Measurements from ENCODE around the gene KLHL18.
"Not testable (repeated sequence)": the region's sequence is repeated elsewhere in the genome, so short reads cannot be mapped to it uniquely, and the experiment has no call there.

The KLHL18 gene

DNA sequence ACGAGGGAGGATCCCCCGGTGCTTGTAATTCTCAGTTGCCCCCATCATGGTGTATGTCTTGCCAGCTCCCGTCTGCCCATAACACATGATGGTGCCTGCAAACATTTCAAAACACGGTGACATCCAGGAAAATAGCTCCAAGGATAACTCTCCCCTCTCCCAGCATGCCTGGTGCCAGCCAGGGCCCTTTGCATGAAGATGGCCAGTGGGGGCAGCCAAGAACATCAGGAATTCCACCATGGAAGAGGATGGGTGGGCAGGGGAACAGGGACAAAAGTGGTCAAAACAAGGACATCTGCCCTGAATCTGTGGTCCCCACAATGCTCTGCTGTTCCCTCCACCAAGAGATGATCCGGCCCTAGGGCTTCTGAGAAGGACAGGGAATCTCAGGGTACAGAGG, 9.2 kb upstream of the KLHL18 start:
- no peak overlapping the region for H3K4me3 ChIP-seq (ENCODE audit: low read depth, low read length)

DNA sequence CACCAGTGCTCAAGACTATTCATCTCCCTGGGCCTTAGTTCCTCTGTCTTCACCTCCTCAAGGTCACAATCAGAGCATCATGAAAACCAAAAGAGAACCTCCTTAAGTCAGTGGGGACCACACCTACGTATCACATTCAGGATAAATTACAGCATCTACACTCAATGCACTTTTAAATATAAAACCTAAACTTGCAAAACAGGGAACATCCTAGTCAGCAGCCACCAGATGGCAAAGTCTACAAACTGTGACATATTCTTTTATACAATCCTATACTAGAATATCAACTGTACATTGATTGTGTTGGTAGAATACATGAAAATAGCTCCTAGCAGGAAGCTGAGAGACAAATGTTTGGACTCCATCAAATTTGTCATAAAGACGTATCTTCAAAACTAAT, 8.1 kb upstream of the KLHL18 start:
- no peak overlapping the region for H3K4me3 ChIP-seq (ENCODE audit: low read depth, low read length)

DNA sequence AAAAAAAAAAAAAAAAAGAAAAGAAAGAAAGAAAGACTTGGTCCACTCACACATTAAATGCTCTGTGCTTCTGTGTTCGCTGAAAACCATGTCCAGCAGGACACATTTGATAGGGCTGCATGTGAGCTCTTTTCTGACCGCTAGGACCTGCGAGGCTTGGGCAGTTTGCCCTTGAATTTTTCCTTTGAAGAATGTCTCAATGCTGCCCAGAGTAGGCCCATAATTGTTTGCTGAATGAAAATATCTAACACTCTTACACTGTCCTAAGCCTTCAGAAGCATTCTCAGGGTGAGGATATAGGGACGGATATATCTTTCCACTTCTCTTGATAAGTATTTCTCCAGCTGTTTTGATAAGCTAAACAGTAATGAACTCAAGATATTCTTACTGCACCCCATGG, 6.2 kb upstream of the KLHL18 start:
- no peak overlapping the region for H3K4me3 ChIP-seq (ENCODE audit: low read depth, low read length)

DNA sequence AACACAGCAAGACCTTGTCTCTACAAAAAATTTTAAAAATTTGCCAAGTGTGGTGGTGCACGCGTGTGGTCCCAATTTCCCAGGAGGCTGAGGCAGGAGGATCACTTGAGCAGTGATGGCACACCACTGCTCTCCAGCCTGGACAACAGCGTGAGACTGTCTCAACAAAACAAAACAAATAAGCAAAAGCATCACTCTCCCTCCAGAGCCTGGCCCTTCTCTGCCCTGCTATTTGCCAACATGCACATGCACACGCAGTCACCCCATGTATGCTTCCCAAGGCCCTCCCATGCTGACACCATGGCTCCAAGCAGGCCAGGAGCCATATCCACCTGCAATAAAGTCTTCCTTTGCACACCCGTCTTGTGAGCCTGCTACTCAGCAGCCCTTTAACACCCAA, 2.2 kb upstream of the KLHL18 start:
- no peak overlapping the region for H3K4me3 ChIP-seq (ENCODE audit: low read depth, low read length)

DNA sequence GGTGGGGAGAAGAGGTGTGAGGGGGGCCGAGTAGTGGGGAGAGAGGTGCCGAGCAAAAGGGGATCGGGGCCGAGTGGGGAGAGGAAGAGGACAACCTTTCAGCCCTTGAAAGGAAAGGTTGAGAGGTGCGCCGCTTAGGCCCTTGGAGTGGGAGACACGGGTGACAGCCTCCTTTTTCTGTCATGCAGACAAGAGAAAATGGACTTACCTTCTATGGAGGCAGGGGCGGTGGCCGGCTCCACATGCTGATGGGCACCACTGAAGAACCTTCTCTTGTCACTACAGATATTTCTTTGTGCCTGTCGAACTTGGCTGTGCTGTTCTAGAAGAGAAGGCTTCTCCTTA, 421 bp downstream of the KLHL18 start:
- peak overlapping the region; percentile 93 for H3K4me3 ChIP-seq (ENCODE audit: low read depth, low read length)

DNA sequence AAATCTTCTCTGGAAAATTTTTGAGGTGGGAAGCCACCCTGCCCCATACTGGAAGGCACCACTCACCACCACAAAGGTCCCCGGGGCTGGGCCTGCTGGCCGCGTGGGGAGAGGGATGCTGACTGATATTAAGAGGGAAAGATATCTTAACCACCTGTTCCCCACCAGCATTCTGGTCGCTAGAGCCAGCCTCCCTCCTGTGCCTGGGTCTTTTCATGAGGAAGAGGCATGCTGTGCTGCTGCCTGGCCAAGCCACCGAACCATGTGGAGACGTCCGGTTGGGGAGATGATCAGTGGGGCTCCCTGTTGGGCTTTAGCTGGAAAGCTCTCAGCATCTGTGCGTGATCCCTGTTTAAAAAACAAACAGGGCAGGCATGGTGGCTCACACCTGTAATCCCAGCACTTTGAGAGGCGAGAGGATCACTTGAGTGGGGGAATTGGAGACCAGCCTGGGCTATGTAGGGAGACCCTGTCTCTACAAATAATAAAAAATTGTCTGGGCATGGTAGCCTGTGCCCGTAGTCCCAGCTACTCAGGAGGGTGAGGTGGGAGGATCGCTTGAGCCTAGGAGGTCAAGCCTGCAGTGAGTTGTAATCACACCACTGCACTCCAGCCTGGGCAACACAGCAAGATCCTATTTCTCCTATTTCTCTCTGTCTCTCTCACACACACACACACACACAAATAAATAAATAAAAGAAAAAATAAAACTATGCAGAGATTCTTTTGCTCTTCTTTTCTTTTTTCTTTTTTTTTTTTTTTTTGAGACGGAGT, 1.0 kb downstream of the KLHL18 start:
- H3K4me3 ChIP-seq (ENCODE audit: low read depth, low read length), result peak overlapping the region; percentile 93

DNA sequence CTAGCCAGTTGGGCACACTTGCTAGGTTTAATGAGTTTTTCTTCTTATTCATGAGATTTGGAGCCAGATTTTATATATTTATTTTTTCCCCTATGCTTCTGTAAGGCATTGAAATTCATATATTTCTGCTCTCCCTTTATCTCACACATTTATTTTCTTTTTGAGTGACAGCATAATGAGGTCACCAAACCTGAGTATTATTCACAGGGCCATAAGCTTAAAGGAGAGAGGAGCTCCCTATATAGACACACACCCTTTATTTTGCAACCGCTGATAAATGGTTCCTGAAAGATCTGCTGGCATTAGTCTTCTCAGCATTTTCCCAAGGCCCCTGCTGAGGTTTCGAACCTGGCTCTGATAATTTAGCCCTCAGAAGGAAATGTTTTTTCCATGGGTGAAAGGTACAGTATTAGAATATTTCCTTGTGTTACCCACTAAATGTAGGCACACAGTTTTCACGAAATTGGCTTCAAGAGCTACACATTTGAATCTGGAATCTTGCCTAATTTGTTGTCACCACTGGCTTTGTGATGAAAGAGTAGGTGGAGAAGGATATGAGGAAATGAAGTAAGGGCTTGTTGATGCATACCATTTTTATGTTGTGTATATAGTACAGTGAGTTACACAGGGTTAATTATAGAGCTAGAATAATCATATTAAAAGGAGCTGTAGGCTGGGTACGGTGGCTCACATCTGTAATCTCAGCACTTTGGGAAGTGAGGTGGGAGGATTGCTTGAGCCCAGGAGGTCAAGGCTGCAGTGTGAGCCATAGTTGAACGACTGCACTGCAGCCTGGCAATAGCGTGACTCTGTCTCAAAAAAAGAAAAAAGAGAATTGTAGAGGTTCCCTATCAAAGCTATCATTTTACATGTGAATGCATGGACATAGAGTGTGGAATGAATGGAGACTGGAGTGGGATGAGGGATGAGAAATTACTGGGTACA, 6.5 kb downstream of the KLHL18 start:
- no peak overlapping the region for H3K4me3 ChIP-seq (ENCODE audit: low read depth, low read length)

DNA sequence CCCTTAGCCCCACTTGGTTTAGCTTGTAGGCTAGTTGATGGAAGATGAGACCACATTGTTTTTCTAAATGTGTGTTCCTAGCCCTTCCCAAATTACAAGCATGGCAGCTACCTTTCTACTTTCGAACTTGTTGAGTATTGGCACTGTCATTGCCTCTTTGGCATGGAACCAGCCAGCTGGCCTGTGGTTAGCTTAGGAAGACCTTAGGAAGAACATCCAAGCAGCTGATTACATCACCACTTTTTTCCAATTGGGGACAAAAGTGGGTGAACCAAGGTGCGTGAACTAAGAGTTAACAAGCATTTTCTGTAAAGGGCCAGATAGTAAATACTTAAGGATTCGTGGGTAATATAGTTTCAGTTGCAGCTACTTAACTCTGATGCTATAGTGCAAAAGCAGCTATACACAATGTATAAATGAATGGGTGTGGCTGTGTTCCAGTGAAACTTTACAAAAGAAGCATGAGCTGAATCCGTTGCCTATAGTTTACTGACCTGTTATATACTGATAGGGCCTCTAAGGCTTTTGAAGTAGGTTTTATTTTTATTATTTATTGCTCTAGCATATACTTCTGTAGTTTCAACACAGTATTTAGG, 8.5 kb downstream of the KLHL18 start:
- H3K4me3 ChIP-seq (ENCODE audit: low read depth, low read length), result no peak overlapping the region

DNA sequence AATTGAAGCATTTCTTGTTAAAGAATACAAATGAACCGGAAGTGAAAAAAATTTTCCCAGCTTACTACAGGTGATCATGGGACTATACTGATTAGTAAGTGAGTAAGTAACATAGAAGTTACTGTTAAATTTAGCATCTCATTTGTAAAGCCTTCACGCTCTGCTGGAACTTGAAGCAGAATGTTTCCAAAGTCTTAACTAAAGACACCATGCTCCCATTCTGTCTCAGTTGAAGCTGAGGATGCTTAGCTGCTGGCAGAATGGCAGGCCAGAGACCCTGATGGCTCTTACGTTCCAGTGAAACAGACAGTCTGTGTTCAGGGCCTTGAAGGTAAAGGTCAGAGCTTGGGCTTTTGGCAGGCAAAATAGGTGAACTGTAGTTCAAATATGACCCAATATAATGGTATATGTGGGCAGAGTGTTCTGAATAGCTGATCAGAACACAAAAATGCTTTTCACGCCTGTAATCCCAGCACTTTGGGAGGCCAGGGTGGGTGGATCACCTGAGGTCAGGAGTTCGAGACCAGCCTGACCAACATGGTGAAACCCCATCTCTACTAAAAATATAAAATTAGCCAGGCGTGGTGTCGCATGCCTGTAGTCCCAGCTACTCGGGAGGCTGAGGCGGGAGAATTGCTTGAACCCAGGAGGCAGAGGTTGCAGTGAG, 9.1 kb downstream of the KLHL18 start:
- H3K4me3 ChIP-seq (ENCODE audit: low read depth, low read length), result not testable (repeated sequence)

DNA sequence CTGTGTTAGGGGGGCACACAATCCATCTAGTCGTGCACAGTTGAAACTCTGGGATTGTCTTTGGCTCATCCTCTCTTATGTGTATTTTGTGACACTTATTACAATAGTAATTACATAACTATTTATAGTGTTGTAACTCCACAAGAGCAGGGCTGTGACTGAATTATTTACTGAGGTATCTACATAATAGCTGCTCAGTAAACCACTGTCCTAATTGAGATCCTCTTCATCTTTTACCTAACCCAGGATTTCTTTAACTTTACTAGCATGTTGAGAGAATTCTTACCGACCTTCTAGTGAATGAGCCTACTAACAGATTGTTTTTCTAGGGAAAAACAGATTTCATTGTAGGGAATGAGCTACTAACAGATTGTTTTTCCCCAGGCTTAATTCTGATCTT, 11.1 kb downstream of the KLHL18 start:
- H3K4me3 ChIP-seq (ENCODE audit: low read depth, low read length), result no peak overlapping the region

DNA sequence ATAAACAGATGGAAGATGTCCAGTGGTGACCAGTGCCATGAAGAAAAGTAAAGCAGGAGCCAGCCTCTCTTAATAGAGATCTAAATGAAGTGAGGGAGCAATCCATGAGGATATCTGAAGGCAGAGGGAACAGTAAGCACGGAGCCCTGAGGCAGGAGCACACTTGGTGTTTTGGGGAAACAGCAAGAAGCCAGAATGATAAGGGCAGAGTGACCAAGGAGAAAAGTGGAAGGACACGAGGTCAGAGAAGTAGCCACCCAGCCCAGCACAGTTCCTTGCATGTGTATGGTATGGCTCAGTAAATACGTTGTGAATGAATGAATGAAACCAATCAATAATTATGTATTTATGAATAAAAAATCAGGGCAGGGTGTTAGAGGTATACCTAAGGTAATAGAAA, 11.6 kb downstream of the KLHL18 start:
- no peak overlapping the region for H3K4me3 ChIP-seq (ENCODE audit: low read depth, low read length)

DNA sequence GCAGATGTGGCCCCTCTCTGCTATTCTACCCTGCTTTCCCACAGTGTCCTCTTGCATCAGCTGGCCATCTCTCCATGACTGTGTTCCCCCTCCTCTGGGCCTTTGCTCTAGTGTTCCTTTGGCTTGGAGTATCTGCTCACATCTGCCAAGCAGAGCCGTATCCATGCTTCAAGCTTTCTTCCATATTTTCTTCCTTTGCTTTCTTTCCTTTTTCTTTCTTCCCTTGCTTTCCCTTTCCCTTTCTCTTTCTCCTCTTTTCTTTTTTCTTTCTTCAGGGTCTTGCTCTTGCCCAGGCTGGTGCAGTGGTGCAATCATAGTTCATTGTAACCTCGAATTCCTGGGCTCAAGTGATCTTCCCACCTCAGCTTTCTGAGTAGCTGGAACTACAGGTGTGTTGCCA, 12.6 kb downstream of the KLHL18 start:
- H3K4me3 ChIP-seq (ENCODE audit: low read depth, low read length), result no peak overlapping the region

DNA sequence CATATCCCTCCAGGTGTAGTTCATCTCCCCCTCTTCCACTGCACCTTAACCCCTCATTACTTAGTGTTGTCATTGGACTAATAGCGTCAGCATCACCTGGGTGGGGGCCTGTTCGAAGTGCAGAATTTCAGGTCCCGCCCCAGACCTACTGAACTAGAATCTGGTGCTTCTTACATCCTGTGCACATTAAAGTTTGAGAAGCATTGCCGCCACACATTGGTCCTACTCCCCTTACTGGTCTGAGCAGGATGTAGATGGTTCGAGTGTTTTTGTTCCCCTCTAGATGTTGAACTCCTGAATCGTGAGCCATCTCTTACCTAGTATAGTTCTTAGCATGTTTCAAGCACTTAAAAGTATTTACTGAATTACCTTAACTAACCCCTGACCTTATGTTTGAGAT, 13.2 kb downstream of the KLHL18 start:
- no peak overlapping the region for H3K4me3 ChIP-seq (ENCODE audit: low read depth, low read length)

DNA sequence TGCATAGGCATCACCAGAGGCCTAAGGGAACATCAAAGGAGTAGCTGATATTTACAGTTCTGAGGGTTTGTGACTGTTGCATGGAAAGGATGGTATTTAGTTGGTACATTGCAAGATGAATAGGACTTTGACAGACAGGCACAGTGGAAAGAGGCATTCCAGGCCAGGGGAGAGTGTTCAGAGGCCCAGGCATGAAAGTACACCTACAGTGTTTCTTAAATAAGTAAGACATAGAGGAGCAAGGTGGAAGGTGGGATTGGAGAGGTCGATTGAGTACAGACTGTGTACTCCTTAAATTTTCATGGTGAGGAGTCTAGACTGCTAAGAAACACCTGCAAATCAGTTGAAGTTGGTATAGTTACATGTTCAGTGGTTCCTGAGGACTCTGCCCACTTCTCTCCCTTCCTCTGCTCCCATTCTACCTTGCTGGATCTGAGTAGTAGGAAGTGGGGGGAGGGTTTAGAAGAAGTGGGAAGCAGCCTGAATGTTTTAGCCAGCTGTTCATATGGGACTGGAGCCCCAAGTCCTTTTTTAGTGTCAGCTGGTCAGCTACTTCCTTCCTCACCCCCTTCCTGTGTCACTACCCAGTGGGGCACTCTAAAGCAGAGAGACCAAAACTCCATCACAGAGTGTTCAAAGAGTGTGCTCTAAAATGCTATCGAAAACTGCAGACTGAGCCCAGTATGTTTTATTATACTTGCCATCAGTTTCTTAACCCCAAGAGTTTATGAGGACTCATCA, 14.0 kb downstream of the KLHL18 start:
- H3K4me3 ChIP-seq (ENCODE audit: low read depth, low read length), result no peak overlapping the region

DNA sequence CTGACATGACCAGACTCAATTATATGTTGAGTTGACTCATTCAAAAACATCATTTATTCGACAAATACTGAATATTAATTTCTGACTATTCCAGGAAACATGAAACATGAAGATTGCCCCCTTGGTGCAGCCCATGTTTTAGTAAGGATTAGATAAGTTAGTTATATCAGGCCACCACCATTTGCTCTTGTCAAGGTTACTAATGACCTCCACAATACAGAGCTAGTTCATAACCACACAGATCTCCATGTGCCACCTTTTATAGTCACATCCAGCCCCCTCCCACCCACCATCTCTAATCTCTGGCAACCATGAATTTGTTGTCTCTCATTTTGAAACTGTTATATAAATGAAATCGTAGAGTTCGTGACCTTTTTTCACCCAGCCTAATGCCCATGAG, 15.7 kb downstream of the KLHL18 start:
- H3K4me3 ChIP-seq (ENCODE audit: low read depth, low read length), result no peak overlapping the region

DNA sequence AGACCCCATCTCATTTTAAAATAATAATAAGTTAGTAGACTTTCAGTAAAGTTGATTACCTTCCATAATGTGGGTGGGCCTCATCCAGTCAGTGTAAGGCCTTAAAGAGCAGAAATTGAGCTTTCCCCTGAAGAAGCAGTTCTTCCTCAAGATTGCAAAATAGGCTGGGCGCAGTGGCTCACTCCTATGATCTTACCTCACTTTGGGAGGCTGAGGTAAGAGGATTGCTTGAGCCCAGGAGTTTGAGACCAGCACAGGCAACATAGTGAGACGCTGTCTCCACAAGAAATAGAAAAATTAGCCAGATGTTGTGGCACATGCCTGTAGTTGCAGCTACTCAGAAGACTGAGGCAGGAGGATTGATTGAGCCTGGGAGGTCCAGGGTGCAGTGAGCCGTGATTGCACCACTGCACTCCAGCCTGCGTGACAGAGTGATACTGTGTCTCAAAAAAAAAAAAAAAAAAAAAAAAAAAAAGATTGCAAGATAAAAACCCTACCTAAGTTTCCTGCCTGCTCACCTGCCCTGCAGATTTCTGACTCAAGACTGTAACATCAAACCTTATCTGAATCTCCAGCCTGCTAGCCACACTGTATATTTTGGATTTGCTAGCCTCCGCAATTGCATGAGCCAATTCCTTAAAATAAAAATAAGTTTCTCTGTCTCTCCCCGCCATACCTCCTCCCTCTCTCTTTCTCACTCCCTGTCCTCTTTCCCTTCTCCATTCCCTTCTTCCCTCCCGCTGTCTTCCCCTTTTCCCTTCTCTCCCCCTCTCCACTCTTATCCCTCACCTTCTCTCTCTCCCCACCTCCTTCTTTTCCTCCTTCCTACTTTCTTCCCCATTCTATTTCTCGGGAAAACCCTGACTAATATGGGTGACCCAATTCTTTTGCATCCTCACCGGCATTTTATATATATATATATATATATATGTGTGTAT, 16.9 kb downstream of the KLHL18 start:
- no peak overlapping the region for H3K4me3 ChIP-seq (ENCODE audit: low read depth, low read length)

DNA sequence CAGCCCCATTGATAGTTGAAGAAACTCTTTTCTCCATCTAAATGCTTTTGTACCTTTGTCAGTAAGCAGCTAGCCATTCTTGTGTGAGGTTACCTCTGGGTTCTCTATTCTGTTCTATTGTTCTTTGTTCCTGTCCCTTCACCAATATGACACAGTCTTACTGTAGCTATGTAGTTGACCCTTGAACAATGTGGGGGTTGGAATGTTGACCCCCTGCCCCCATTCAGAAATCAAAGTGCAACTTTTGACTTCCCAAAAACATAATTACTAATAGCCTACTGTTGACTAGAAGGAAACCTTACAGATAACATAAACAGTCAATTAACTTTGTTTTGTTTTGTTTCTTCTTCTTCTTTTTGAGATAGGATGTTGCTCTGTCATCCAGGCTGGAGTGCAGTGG, 18.7 kb downstream of the KLHL18 start:
- no peak overlapping the region for H3K4me3 ChIP-seq (ENCODE audit: low read depth, low read length)

DNA sequence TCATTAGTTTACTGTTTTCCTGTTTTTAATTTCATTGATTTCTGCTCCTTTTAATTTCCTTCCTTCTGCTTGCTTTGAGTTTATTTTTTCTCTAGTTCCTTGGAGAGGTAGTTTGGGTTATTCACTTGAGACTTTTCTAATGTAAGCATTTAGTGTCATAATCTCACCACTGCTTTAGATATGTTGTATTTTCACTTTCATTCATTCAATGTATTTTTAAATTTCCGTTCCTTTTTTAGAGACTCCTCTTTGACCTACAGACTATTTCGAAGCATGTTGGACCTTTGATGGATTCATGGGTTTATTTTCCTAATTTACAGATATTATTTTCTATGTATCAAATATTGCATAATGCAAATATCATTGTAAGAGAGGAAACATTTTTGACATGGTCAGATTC, 23.3 kb downstream of the KLHL18 start:
- H3K4me3 ChIP-seq (ENCODE audit: low read depth, low read length), result no peak overlapping the region

DNA sequence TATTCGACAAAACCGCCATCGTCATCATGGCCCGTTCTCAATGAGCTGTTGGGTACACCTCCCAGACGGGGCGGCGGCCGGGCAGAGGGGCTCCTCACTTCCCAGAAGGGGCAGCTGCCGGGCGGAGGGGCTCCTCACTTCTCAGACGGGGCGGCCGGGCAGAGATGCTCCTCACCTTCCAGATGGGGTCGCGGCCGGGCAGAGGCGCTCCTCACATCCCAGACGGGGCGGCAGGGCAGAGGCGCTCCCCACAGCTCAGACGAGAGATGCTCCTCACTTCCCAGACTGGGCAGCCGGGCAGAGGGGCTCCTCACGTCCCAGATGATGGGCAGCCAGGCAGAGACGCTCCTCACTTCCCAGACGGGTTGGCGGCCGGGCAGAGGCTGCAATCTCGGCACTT, 26.5 kb downstream of the KLHL18 start:
- not testable (repeated sequence) for H3K4me3 ChIP-seq (ENCODE audit: low read depth, low read length)

DNA sequence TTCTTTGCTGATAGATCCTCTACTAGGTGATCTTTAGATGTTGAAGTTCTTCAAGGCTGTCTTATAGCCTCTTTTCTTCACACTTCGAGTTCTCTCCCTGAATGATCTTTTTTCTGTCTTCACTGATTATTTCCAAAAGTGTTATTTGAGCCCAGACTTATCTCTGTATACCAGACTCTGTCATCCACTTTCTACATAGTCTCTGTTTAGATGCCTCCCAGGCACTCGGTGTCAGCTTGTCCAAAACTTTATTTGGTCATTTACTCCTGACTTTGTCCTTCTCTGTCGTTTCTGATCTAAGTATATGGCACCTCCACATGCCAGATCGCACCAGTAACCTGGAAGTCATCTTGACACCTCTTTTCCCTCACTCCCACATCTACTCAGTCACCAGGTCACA, 27.6 kb downstream of the KLHL18 start:
- no peak overlapping the region for H3K4me3 ChIP-seq (ENCODE audit: low read depth, low read length)
